ENCODE data around the gene IMMP2L. TPM values are rescaled to one million over a fixed set of nuclear protein-coding genes. Genes with fewer than 3 reads are reported as not detected.

The IMMP2L gene
- total and polyA plus RNA-seq, 2 of the 13 experiments (the other 11 are each of a cell fraction or from before 2014, with no cell fraction given), result 7.8 to 16.9 TPM

DNA sequence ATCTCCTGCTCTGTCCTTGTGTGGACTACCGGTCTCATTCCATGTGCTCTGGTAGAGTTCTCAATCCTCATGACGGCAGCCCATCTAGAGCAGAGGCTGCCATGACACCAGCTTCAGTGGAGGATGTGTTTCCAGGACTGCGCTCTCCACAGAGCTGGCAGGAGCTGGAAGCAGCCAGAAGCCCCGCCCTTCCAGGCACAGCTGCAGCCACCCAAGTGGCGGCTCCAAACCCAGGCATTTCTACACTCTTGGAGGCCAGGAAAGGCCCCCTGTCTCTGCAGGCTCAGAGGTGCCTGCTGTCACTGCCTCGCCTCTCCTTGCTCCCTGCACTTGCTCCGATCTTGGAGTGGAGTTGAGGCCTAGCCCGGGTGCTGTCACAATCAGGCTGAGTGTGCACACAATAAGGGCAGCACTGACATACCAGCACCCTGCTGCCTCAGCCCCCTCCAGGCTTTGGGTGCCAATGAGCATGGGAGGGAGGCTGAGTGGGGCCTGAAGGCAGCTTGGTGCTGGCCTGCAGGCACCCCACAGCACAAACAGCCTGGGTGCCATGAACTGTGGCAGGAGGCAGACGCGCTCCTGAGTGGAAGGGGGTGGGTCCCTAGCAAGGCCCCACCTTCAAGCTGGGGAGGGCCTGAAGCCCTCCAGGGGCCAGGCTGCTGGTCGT, 349.3 kb downstream of the IMMP2L start (continued):
- TF ChIP-seq CTCF (CRISPR knock-in tag; IDR thresholded peaks at IDR 0.05), result no peak
- TF ChIP-seq, protein P1, sequence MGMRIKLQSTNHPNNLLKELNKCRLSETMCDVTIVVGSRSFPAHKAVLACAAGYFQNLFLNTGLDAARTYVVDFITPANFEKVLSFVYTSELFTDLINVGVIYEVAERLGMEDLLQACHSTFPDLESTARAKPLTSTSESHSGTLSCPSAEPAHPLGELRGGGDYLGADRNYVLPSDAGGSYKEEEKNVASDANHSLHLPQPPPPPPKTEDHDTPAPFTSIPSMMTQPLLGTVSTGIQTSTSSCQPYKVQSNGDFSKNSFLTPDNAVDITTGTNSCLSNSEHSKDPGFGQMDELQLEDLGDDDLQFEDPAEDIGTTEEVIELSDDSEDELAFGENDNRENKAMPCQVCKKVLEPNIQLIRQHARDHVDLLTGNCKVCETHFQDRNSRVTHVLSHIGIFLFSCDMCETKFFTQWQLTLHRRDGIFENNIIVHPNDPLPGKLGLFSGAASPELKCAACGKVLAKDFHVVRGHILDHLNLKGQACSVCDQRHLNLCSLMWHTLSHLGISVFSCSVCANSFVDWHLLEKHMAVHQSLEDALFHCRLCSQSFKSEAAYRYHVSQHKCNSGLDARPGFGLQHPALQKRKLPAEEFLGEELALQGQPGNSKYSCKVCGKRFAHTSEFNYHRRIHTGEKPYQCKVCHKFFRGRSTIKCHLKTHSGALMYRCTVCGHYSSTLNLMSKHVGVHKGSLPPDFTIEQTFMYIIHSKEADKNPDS (CRISPR knock-in tag; IDR thresholded peaks at IDR 0.05), result no peak
- no peak for TF ChIP-seq ZNF577 (CRISPR knock-in tag; IDR thresholded peaks at IDR 0.05; ENCODE audit: borderline replicate concordance, low read depth)

DNA sequence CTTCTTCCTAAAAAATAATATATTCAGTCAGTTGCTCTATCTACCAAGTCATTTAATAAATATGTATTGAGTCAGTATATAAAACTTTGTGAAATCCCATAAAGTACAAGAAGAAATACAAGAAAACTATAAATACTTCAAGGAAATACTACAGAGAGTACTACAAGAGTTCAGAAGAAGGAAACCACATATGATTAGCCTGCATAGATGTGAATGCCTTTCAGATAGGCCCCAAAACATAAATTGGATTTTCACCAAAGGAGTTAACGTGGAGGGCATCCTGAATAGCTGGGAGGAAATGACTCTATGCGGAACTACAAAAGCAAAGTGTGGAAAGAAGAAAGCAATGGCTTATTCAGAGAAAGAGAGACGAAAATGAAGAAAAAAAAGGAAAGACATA, 351.3 kb downstream of the IMMP2L start:
- intact Hi-C loops (cut with micrococcal nuclease; ENCODE audit: unreplicated experiment) (no loop called here), in situ Hi-C loops (cut with HindIII; ENCODE audit: extremely low pct_ligation_motif_present, low pct_unique_long_range_greater_than_20kb) (no loop called here)
- ChIA-PET POLR2A (no interaction called here), CTCF (ENCODE audit: low intra/inter-chr PET ratio, low total read pairs) (no interaction called here)
- Histone ChIP-seq H3K4me3 (replicated peaks in 1 of 3; ENCODE audit: insufficient read depth in 1 of 3, low read depth in 2 of 3, low read length in 3 of 3) (no peak overlapping the region), H3K9me3 (ENCODE audit: low read length) (no peaks in the 10 kb centered on the region), H3K4me1 (ENCODE audit: insufficient read depth, low read length) (no peaks in the 10 kb centered on the region), H3K79me2 (ENCODE audit: insufficient read depth, low read length) (no peaks in the 10 kb centered on the region), H2AFZ (ENCODE audit: low read length) (no peak overlapping the region), H3K27ac (ENCODE audit: extremely low read length, insufficient read depth, low read length) (no peak overlapping the region), H3K27me3 (ENCODE audit: control insufficient read depth in 1 of 2, insufficient read depth in 2 of 2, low read length in 2 of 2) (no peaks in the 10 kb centered on the region; a peak in 1 of 5 replicates), H4K20me1 (ENCODE audit: insufficient read depth, low read length) (no peaks in the 10 kb centered on the region), H3K9ac (ENCODE audit: insufficient read depth, low read depth, low read length) (no peak overlapping the region), H3K36me3 (replicated peaks in 1 of 2; ENCODE audit: control insufficient read depth in 1 of 2, insufficient read depth in 2 of 2, low read length in 2 of 2) (no peaks in the 10 kb centered on the region), H3K4me2 (ENCODE audit: low read depth, low read length) (no peak overlapping the region)
- FAIRE-seq (no peak), ATAC-seq (no peak), DNase-seq (ENCODE audit: low spot score) (no peak)
- BruUV-seq (replicated peaks), result no TSS peak
- WGBS (ENCODE audit: low lambda C conversion rate), result 90% methylated on average over 3 of the region's 3 CpGs
- no peak for TF ChIP-seq PHF21A (CRISPR knock-in tag; IDR thresholded peaks at IDR 0.05)
- no peak for TF ChIP-seq MTF2 (CRISPR knock-in tag; IDR thresholded peaks at IDR 0.05; ENCODE audit: borderline replicate concordance)
- TF ChIP-seq ASH2L (IDR thresholded peaks at IDR 0.05; ENCODE audit: insufficient read length, low read depth, low read length), result no peak
- TF ChIP-seq ZNF780A (CRISPR knock-in tag; IDR thresholded peaks at IDR 0.05), result no peak
- TF ChIP-seq GTF3A (CRISPR knock-in tag; conservative IDR thresholded peaks at IDR 0.05), result no peak
- TF ChIP-seq ZNF274 (CRISPR knock-in tag; IDR thresholded peaks at IDR 0.05), result no peak
- TF ChIP-seq, protein P2, sequence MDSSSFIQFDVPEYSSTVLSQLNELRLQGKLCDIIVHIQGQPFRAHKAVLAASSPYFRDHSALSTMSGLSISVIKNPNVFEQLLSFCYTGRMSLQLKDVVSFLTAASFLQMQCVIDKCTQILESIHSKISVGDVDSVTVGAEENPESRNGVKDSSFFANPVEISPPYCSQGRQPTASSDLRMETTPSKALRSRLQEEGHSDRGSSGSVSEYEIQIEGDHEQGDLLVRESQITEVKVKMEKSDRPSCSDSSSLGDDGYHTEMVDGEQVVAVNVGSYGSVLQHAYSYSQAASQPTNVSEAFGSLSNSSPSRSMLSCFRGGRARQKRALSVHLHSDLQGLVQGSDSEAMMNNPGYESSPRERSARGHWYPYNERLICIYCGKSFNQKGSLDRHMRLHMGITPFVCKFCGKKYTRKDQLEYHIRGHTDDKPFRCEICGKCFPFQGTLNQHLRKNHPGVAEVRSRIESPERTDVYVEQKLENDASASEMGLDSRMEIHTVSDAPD (CRISPR knock-in tag; IDR thresholded peaks at IDR 0.05), result no peak
- TF ChIP-seq SMARCC2 (IDR thresholded peaks at IDR 0.05), result no peak
- no peak for TF ChIP-seq U2AF1 (optimal IDR thresholded peaks at IDR 0.05; ENCODE audit: low read depth, low read length)
- TF ChIP-seq ELF3 (CRISPR knock-in tag; IDR thresholded peaks at IDR 0.05), result no peak
- TF ChIP-seq MNT (IDR thresholded peaks at IDR 0.05), result no peak
- TF ChIP-seq CREB1 (IDR thresholded peaks at IDR 0.05), result no peak
- no peak for TF ChIP-seq CREB1 (CRISPR knock-in tag; IDR thresholded peaks at IDR 0.05)
- no peak for TF ChIP-seq SMAD3 (CRISPR knock-in tag; IDR thresholded peaks at IDR 0.05)
- no peak for TF ChIP-seq MXI1 (IDR thresholded peaks at IDR 0.05; ENCODE audit: borderline replicate concordance, low read depth, low read length)

Data from HepG2 (cell line).